Mucosa of descending colon (tissue), 3 donors: ENCODE results near the gene LSM14B. TPM values are rescaled to one million over a fixed set of nuclear protein-coding genes. Genes with fewer than 3 reads are reported as not detected.

ENCODE experiments used
- ATAC-seq: fragments of 200-7000 bp; cut with Tn5 transposase; one replicate; pipeline ENCODE4 v1.9.1; 2020; ENCODE audit warnings: mild to moderate bottlenecking, moderate library complexity
- DNase-seq, 3 donors: peaks; one replicate each; pipeline ENCODE4 v3.0.0-alpha.2; 2020
- H3K36me3 ChIP-seq: fragments of 200-600 bp; one replicate; pipeline ENCODE4 v1.8.0; 2021; ENCODE audit warnings: low read depth, mild to moderate bottlenecking
- H3K4me1 ChIP-seq: fragments of 200-600 bp; one replicate; pipeline ENCODE4 v1.8.0; 2021; ENCODE audit warnings: low read depth, mild to moderate bottlenecking
- H3K4me3 ChIP-seq: fragments of 200-600 bp; one replicate; pipeline ENCODE4 v1.8.0; 2021; ENCODE audit warnings: mild to moderate bottlenecking
- H3K9me3 ChIP-seq: fragments of 200-600 bp; one replicate; pipeline ENCODE4 v1.8.0; 2021; ENCODE audit warnings: mild to moderate bottlenecking
- CTCF ChIP-seq: fragments of 200-600 bp; IDR thresholded peaks from one replicate; pipeline ENCODE4 v1.8.0; 2022; ENCODE audit warnings: antibody characterized with exemption, mild to moderate bottlenecking
- intact Hi-C, 2 donors: fragments of 100-400 bp; cut with DNase I in 1 of 2; cut with micrococcal nuclease in 1 of 2; formaldehyde crosslinking; loops; one replicate each; pipeline versions ENCODE4 v1.11.0 to v1.11.1; 2022; cut with DNase I, micrococcal nuclease
- total RNA-seq, 3 donors: library from RNA; stranded (reverse); fragmentation: NEBNext Ultra II Directional in 2 of 3; extraction: Animal tissue kit (Norgen Biotek cat#: 25700) in 2 of 3; gene quantifications; one replicate each; pipeline versions ENCODE4 v1.2.1 to v1.2.4, GENCODE V29; 2021 to 2023
- donor health status: DM: no; HTN: no; CAD: no; lungs with moderate emphysema.
- donor health status: DM: no; HTN: no; CAD: no.
- donor health status: DM: no; HTN: yes; CAD: no.

LSM14B gene
- total RNA-seq, 3 donors from 2014 or later = 33.5 to 49.1 (median 36.1) TPM

- intact Hi-C loops = no loop called here
- Histone ChIP-seq H3K4me3 (no peak overlapping the region), H3K9me3 (no peaks in the 10 kb centered on the region), H3K4me1 (no peaks in the 10 kb centered on the region), H3K36me3 (no peaks in the 10 kb centered on the region)
- DNase-seq (no peak), ATAC-seq (no peak)
- TF ChIP-seq CTCF = no peak
Observed at GRCh38 chr20:62161347-62161746, 39.1 kb downstream of the LSM14B start.

- H3K4me3 ChIP-seq = no peak overlapping the region
- no peaks in the 10 kb centered on the region for H3K4me1 ChIP-seq
- H3K9me3 ChIP-seq = no peaks in the 10 kb centered on the region
- no peak for TF ChIP-seq CTCF
- intact Hi-C loops = no loop called here
- no peak for DNase-seq
- no peak for ATAC-seq
- no peaks in the 10 kb centered on the region for H3K36me3 ChIP-seq
Observed at GRCh38 chr20:62162765-62163484, 40.6 kb downstream of the LSM14B start.

GRCh38 chr20:62163485-62163865 is 41.2 kb downstream of the LSM14B start:
- no peak for TF ChIP-seq CTCF
- H3K4me1 ChIP-seq = no peaks in the 10 kb centered on the region
- H3K36me3 ChIP-seq = no peaks in the 10 kb centered on the region
- ATAC-seq (no peak), DNase-seq (peak in 1 of 3 donors; percentile 37)
- intact Hi-C loops = no loop called here
- no peak overlapping the region for H3K4me3 ChIP-seq
- no peaks in the 10 kb centered on the region for H3K9me3 ChIP-seq

- peak; percentile 6 for ATAC-seq
- H3K36me3 ChIP-seq = no peaks in the 10 kb centered on the region
- intact Hi-C loops = no loop called here
Observed at GRCh38 chr20:62163986-62164762, 41.9 kb downstream of the LSM14B start.

More at GRCh38 chr20:62163986-62164762, 41.9 kb downstream of the LSM14B start:
- Histone ChIP-seq H3K9me3 (no peaks in the 10 kb centered on the region), H3K4me1 (no peaks in the 10 kb centered on the region), H3K4me3 (no peak overlapping the region)
- DNase-seq = peak in 1 of 3 donors; percentile 45
- no peak for TF ChIP-seq CTCF
